ENCODE data around the gene PIH1D1.

Gene PIH1D1

DNA sequence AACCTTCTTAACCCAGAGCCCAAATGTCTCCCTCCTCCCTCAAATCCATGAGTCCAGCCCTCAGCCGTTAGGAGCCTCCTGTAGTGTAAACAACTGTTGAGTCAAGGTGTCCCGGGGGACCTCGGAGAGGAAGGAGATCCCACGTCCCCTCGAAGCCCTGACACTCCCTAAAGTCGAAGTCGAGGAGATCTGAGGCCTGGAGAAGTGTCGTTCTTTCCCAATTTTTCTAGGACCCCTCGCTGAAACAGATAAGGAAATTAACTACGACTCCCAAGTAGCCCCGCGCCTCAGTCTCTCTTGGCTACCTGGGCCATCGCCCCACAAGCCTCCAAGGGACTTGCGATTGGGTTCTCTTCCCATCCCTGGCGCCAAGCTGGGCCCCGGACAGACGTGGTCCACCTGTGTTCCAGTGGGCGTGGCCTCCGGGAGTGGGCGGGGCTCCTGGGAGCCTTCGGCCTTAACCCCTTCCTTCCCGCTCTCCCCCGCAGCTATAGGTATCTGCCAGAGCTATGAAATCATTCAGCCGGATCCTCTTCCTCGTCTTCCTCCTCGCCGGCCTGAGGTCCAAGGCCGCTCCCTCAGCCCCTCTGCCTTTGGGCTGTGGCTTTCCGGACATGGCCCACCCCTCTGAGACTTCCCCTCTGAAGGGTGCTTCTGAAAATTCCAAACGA is 25.6 kb downstream of the PIH1D1 start:
- H3K4me3 Mint-ChIP-seq = peak overlapping the region; percentile 59

DNA sequence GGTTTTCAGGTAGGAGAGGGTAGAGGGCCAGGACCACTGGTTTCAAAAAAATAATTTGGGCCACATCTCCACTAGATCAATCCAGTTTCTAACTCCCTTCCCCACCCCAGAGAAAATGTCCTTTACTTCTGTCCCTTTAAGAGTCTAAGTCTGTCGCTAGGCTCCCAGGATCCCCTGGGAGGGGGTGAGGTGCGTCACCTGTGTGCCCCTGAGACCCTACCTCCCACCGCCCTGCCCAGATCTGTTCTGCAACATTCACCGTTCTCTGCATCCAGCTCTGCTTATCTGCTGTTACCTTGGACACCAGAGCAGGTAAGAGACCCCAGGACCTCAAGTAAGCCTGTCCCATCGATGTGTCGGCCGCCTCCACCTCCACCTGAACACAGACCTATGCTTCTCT is 26.4 kb downstream of the PIH1D1 start, which contains the start of gene GFY:
GFY (plus strand) TSS at position 211 of the 400 bp plus-strand sequence. CDS start 1,043 bp downstream, outside the sequence.
- H3K36me3 Mint-ChIP-seq = no peaks in the 10 kb centered on the region
- H3K4me3 Mint-ChIP-seq = no peak within 1 kb of the TSS
- no peak within 1 kb of the TSS for H3K27ac Mint-ChIP-seq
- H3K4me1 Mint-ChIP-seq (ENCODE audit: low read depth) = peaks cover 63% of the 10 kb centered on the region
- no peaks in the 10 kb centered on the region for H3K9me3 Mint-ChIP-seq (ENCODE audit: low read depth)
- H3K27me3 Mint-ChIP-seq = peaks cover 59% of the 10 kb centered on the region

More for the DNA sequence above, 25.6 kb downstream of the PIH1D1 start:
- no peak overlapping the region for H3K27ac Mint-ChIP-seq
- H3K36me3 Mint-ChIP-seq = no peaks in the 10 kb centered on the region
- no peaks in the 10 kb centered on the region for H3K9me3 Mint-ChIP-seq (ENCODE audit: low read depth)
- H3K4me1 Mint-ChIP-seq (ENCODE audit: low read depth) = peaks cover 64% of the 10 kb centered on the region
- H3K27me3 Mint-ChIP-seq = peaks cover 58% of the 10 kb centered on the region

DNA sequence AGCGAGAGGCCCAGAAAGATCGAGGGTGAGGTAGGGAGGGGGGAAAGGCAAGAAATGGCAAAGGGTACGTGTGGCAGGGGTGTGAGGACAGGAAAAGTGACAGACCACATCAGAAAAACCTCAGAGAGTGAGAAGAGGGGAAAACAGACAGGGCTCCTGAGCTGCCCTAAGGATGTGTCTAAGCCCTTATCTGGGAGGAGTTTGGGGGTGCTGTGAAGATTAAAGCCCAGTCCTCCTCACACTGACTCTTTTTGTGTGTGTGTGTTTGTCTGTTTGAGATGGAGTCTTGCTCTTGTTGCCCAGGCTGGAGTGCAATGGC is 27.7 kb downstream of the PIH1D1 start:
- Mint-ChIP-seq H3K27me3 (peaks cover 58% of the 10 kb centered on the region), H3K9me3 (ENCODE audit: low read depth) (no peaks in the 10 kb centered on the region), H3K4me1 (ENCODE audit: low read depth) (peaks cover 61% of the 10 kb centered on the region), H3K27ac (no peak overlapping the region), H3K36me3 (no peaks in the 10 kb centered on the region), H3K4me3 (peak overlapping the region; percentile 81)

DNA sequence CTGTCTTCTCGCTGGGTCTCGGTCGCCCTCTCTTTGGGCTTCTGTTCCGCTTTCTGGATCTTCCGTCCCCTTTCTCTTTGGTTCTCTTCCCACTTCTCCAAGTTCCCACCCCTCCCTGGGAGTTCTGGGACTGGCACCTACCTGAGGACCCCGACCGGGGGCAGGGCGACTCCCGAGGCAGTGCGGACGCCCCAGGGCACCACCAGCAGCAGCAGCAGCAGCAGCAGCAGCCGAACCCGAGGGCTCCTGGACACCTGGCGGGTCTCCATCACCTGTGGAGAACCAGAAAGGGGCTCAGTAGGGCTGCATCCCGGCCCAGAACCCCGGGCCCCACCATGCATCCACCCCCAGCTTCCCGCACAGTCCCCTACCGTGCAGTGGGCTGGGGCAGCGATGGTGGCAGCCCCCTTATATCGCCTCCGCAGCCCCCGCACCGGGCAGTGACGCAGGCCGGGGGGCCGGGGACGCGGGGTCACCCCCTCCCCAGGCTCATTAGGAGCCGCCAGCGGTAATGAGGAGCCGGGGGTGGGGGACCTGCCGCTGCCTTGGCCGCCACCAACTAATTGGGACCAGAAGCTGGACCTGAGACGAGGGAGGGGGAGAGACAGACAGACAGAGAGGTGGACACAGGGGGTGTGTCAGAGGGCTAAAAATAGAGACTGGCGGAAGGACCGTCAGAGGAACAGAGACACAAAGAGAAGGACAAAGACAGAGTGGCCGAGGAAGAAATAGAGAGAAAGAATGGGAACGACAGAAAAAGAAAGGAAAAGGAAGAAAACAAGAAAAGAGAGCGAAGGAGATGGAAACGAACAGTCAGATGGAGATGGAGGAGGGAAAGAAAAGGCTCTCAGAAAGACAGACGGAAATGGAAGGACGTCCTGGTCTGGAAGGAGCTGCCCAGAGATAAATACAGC is 28.3 kb downstream of the PIH1D1 start, which contains the start of gene PTH2:
PTH2 (minus strand) TSS at position 371 of the 914 bp plus-strand sequence; CDS start at position 269, 102 bp downstream.
- no peaks in the 10 kb centered on the region for H3K36me3 Mint-ChIP-seq
- H3K27me3 Mint-ChIP-seq = peaks cover 63% of the 10 kb centered on the region
- no peak within 1 kb of the TSS for H3K27ac Mint-ChIP-seq
- H3K4me3 Mint-ChIP-seq = peak within 1 kb of the TSS; percentile 84
- H3K4me1 Mint-ChIP-seq (ENCODE audit: low read depth) = peaks cover 59% of the 10 kb centered on the region
- H3K9me3 Mint-ChIP-seq (ENCODE audit: low read depth) = no peaks in the 10 kb centered on the region

DNA sequence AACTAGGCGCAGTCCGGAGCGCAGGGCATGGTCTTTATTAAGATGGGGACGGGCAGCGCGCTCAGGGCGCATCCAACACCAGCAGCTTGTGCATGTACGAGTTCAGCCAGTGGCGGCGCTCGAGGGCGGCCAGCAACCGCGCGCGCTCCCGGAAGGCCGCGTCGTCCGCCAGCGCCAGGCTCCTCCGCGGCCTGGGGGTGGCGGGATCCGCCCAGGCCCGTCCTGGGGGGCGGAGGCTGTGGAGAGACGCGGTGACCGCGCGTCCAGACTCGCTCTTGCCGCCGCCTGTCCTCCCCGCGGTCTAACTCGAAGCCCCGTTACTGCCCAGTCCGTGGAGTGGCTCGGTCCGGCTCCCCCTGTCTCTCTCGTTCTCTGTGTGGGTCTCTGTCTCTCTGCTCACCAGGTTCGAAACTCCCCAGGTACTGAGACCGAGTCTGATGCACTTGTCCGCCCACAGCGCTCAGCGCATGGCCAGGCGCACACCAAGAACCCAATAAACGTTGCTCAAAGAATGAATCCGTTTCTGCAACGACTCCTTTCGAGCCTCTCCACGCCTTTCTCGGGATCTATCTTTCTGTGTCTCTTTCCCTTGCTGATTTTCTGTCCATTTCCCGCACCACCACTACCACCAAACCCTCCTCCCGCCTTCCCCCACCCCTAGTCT is 29.1 kb downstream of the PIH1D1 start:
- no peaks in the 10 kb centered on the region for H3K36me3 Mint-ChIP-seq
- no peaks in the 10 kb centered on the region for H3K9me3 Mint-ChIP-seq (ENCODE audit: low read depth)
- peaks cover 61% of the 10 kb centered on the region for H3K27me3 Mint-ChIP-seq
- peaks cover 52% of the 10 kb centered on the region for H3K4me1 Mint-ChIP-seq (ENCODE audit: low read depth)
- peak overlapping the region; percentile 84 for H3K4me3 Mint-ChIP-seq
- no peak overlapping the region for H3K27ac Mint-ChIP-seq

DNA sequence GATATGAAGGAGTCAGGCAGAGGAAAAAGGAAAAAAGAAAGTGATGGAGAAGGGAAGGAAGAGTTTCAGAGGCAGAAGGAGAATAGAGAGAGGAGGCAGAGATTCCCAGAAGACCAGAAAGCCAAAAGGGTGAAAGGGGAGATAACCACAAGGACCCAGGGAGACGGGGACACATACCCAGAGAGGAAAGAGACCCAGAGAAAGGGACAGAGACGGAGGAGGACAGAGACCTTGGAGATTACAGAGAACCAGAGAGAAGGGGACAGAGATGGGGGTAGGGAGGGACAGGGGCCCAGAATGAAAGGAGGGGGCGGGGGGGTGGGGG is 29.8 kb downstream of the PIH1D1 start:
- H3K36me3 Mint-ChIP-seq = no peaks in the 10 kb centered on the region
- H3K4me3 Mint-ChIP-seq = peak overlapping the region; percentile 68

DNA sequence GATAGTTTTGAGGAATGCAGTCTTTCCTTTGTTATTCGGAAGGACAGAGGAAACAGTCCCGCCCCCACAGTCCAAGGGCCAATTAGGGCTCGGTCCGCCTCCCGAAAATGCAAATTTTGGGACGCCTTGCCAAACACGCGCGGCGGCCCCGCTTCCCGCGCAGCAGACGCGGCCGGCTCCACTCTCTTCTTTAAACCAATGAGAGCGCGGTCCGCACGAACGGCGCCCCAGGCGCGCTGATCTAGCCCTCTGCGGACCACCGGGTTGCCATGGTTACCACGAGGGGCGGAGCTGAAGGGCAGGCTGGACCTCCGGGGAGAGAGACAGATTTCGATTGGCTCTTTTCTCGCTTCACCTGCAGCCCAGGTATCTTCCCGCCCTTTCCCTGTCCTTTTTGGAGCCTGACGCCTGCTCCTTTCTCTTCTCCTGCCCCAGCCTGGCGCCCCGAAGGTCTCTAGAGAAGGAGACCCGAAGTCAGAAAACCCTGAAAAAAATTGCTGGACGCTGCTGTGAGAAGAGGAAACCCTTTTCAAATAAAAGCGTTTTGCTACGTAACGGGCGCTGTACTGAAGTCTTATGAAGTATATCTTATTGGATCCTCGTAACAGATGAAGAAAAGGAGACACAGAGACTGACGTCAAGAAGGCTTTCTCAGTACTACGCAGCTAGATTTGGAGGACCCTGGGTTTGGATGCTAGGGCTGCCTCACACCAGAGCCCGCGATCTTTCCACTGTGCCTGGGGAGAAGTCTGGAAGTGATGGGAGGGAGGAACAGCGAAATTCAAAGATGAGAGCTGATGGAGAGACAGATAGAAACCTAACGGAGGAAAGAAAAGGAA is 30.4 kb downstream of the PIH1D1 start:
- Mint-ChIP-seq H3K27ac (no peak overlapping the region), H3K36me3 (no peaks in the 10 kb centered on the region), H3K4me3 (peak overlapping the region; percentile 68), H3K4me1 (ENCODE audit: low read depth) (peaks cover 41% of the 10 kb centered on the region), H3K9me3 (ENCODE audit: low read depth) (no peaks in the 10 kb centered on the region), H3K27me3 (peaks cover 52% of the 10 kb centered on the region)

More for the DNA sequence above, 29.8 kb downstream of the PIH1D1 start:
- Mint-ChIP-seq H3K4me1 (ENCODE audit: low read depth) (peaks cover 47% of the 10 kb centered on the region), H3K27ac (no peak overlapping the region), H3K27me3 (peaks cover 58% of the 10 kb centered on the region), H3K9me3 (ENCODE audit: low read depth) (no peaks in the 10 kb centered on the region)

DNA sequence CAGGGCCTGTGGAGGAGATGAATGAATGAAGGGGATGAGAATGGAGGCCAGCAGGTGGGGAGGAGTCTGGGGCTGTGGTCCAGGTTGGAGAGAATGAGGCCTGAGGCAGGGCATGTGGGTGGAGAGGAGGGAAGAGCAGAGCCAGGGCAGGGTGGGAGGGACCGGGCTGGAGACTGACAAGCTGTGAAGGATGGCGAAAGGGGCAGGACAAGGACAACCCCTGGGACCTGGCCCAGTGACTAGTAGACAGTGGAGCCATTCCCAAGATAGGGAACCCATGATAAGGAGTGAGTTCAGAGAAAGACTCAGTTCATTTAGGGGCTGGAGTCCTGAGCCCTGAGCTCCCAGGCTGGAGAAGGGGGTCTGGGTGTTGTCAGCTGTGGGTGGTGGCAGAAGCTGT is 31.4 kb downstream of the PIH1D1 start:
- peak overlapping the region; percentile 36 for H3K4me3 Mint-ChIP-seq
- H3K9me3 Mint-ChIP-seq (ENCODE audit: low read depth) = no peaks in the 10 kb centered on the region
- H3K4me1 Mint-ChIP-seq (ENCODE audit: low read depth) = peaks cover 33% of the 10 kb centered on the region
- no peaks in the 10 kb centered on the region for H3K36me3 Mint-ChIP-seq
- no peak overlapping the region for H3K27ac Mint-ChIP-seq
- peaks cover 42% of the 10 kb centered on the region for H3K27me3 Mint-ChIP-seq

DNA sequence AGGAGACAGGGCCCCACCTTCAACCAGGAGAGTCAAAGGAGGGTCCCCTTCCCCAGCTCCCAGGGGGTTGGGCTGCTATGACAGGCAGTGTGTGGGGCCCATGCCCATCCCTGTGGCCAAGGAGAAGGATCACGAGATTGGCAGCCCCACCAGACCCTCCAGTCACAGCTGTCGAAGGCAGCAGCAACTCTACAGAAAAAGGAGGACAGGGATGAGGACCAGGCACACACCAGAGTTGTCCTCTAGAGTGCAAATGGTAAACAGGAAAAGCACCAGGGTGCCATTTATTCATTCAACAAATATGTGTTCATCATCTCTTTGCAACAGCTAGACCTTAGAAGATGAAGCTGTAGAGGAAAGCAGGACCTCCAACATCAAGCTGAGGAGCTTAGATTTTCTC is 32.4 kb downstream of the PIH1D1 start:
- H3K9me3 Mint-ChIP-seq (ENCODE audit: low read depth) = no peaks in the 10 kb centered on the region
- no peaks in the 10 kb centered on the region for H3K36me3 Mint-ChIP-seq
- no peak overlapping the region for H3K27ac Mint-ChIP-seq
- peaks cover 41% of the 10 kb centered on the region for H3K27me3 Mint-ChIP-seq
- H3K4me1 Mint-ChIP-seq (ENCODE audit: low read depth) = peaks cover 30% of the 10 kb centered on the region
- H3K4me3 Mint-ChIP-seq = no peak overlapping the region

DNA sequence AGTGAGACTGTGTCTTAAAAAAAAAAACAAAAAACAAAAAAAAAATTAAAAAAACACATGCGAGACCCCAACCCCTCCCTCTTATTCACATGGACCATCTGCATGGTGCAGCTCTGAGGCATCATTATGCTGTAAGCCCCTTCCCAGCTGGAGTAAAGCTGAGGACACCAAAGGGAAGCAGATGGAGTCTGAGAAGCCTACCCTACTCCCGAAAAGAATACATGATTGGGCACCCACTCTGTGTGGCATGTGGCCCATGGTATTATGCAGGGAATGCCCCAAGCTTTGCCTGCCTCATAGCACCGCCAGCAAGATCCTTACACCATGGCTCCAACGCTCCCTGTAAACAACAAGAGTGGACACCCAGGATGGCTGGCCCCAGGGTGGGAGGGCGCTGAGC is 33.1 kb downstream of the PIH1D1 start:
- peaks cover 36% of the 10 kb centered on the region for H3K27me3 Mint-ChIP-seq
- no peak overlapping the region for H3K27ac Mint-ChIP-seq
- no peak overlapping the region for H3K4me3 Mint-ChIP-seq
- H3K9me3 Mint-ChIP-seq (ENCODE audit: low read depth) = no peaks in the 10 kb centered on the region
- peaks cover 24% of the 10 kb centered on the region for H3K4me1 Mint-ChIP-seq (ENCODE audit: low read depth)
- H3K36me3 Mint-ChIP-seq = no peaks in the 10 kb centered on the region

DNA sequence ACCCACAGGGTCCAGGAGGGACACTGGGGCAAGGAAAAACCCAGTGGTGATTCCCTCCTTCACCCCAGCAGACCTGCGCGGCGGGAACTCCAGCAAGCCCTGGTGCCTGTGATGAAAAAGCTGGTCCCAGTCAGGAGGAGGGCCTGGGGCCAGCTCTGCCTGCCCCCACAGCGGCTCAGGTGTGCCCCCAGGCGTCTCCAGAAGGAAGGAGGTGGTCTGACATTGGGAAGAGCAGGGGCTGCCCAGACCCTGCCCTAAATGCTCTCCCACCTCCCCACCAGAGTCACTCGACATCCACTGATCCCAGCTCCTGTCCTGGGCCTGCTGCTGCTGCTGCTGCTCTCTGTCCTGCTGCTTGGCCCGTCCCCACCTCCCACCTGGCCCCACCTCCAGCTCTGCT is 34.5 kb downstream of the PIH1D1 start:
- H3K27me3 Mint-ChIP-seq = peaks cover 31% of the 10 kb centered on the region
- no peaks in the 10 kb centered on the region for H3K36me3 Mint-ChIP-seq
- peaks cover 18% of the 10 kb centered on the region for H3K4me1 Mint-ChIP-seq (ENCODE audit: low read depth)
- H3K27ac Mint-ChIP-seq = no peak overlapping the region
- no peaks in the 10 kb centered on the region for H3K9me3 Mint-ChIP-seq (ENCODE audit: low read depth)
- no peak overlapping the region for H3K4me3 Mint-ChIP-seq

DNA sequence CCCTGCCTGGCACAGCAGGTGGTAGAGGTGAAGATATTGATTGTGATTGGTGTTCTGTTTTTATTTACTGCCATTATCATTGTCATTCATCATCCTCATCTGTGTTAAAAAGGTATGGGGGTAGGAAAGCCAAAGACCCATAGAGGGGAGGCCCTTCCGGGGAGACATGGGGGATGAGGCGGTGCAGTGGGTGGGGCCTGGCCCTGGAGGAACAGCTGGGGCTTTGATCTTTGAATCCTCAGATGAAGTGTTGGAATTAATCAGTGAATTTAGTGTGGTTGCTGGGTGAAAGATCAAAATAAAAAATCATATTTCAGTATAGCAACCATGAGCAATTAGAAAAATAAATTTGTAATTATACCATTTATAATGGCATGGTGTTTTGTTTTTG is 35.8 kb downstream of the PIH1D1 start:
- H3K4me1 Mint-ChIP-seq (ENCODE audit: low read depth) = peaks cover 22% of the 10 kb centered on the region
- no peak overlapping the region for H3K4me3 Mint-ChIP-seq
- no peaks in the 10 kb centered on the region for H3K36me3 Mint-ChIP-seq
- no peak overlapping the region for H3K27ac Mint-ChIP-seq
- no peaks in the 10 kb centered on the region for H3K9me3 Mint-ChIP-seq (ENCODE audit: low read depth)
- peaks cover 21% of the 10 kb centered on the region for H3K27me3 Mint-ChIP-seq

DNA sequence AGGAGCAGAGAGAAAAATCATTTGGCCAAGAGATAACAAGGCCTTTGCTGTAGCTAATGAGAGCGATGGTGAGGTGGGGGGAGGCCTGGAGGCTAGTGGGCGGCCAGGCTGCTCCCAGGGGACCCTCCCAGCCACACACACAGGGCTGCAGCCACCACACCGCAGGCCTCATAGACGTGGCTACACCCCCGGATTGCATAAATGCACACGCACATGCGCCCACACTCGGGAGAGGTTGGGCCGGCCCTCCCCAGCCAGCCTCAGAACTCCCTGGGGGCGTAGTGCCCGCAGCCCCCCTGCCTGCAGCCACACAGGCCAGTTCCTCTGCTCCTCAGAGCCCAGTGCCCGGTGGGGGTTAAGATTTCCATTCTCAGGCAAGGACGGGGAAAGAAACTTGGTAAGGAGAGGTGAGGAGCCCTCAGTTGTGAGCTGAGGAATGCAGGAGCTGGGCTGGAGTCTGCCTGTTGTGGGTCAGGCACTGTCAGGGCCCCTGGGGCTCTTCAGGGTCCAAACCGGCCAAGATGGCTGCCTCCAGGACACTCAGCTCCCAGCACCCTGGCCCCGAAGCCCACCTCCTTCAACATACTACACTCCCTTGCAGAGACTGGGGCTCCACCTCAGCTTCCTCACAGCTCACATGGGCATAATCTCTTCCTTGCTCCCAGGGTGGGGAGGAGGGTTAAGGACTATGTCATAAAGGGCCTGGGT is 36.4 kb downstream of the PIH1D1 start:
- Mint-ChIP-seq H3K4me3 (no peak overlapping the region), H3K36me3 (no peaks in the 10 kb centered on the region), H3K9me3 (ENCODE audit: low read depth) (no peaks in the 10 kb centered on the region), H3K27ac (no peak overlapping the region), H3K4me1 (ENCODE audit: low read depth) (peaks cover 20% of the 10 kb centered on the region), H3K27me3 (peaks cover 17% of the 10 kb centered on the region)

DNA sequence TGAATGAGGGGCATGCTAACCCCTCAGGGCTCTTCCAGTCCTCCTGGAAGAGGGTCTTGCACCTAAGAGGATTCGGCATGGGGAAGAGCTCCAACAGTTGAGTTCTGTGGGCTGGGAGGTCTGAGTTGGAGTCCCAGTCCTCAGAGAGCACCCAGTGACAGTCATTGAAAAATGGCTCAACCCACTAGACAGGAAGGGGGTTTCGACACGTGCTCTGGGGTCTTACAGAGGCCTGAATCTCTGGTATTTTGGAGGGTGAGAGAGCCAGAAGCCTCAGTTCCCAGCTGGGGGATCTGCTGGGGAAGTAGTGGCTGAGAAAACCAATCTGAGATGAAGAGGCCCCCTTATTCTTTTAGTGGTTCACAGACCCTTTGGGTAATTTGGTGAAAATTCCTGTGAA is 37.4 kb downstream of the PIH1D1 start:
- peaks cover 9% of the 10 kb centered on the region for H3K27me3 Mint-ChIP-seq
- no peaks in the 10 kb centered on the region for H3K36me3 Mint-ChIP-seq
- no peaks in the 10 kb centered on the region for H3K9me3 Mint-ChIP-seq (ENCODE audit: low read depth)
- H3K27ac Mint-ChIP-seq = no peak overlapping the region
- H3K4me3 Mint-ChIP-seq = no peak overlapping the region
- peaks cover 28% of the 10 kb centered on the region for H3K4me1 Mint-ChIP-seq (ENCODE audit: low read depth)
